Body of pancreas (tissue), 4 donors: ENCODE data around the gene MPST.

ENCODE experiments used
- CTCF ChIP-seq, 7 experiments: fragments of 450-650 bp in 4 of 7; fragments of 200-600 bp in 3 of 7; sonication (generic) in 3 of 7; IDR thresholded peaks; one replicate each; pipeline ENCODE4 v1.5.1; 2016 to 2019; ENCODE audit warnings: antibody characterized with exemption in 7 of 7
- POLR2A ChIP-seq, 3 donors: fragments of 450-650 bp; IDR thresholded peaks; one replicate each; pipeline ENCODE4 v1.6.1; 2016; ENCODE audit warnings: antibody characterized with exemption in 3 of 3, mild to moderate bottlenecking in 2 of 3

DNA sequence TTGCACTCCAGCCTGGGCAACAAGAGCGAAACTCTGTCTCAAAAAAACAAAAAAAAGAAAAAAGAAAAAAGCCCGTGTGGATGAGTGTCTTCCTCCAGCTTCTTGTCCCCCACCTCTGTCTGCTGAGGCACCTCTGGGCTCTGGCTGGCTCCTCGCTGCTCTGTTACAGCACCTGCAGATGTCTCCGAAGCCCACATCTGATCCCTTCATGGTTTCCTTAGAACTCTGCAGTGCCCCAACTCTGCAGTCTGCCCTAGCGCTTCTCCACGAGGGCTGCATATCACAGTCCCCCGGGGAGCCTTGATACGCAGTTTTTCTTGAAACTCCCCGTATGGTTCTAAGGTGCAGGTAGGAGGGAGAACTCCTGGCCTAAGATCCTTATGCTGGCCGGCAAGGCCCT, 47.9 kb downstream of the MPST start:
- TF ChIP-seq POLR2A (IDR thresholded peaks at IDR 0.05), result no peak
- TF ChIP-seq CTCF (IDR thresholded peaks at IDR 0.05), result no peak
